Diencephalon (tissue), 1 donor: Measurements from ENCODE around the gene INAFM1. TPM values are rescaled to one million over a fixed set of nuclear protein-coding genes. Genes with fewer than 3 reads are reported as not detected.

Source experiments
- small RNA-seq: library from RNA; depleted of rRNA; stranded (forward); fragments of <200 nt; gene quantifications from one replicate; pipeline ENCODE3, GENCODE V24; 2014
- total RNA-seq: library from RNA; depleted of rRNA; stranded (reverse); fragments of >200 nt; gene quantifications from one replicate; pipeline ENCODE4 v1.2.3, GENCODE V29; 2014

INAFM1 gene
- total RNA-seq = 4.8 TPM

GRCh38 chr19:47274071-47274890 is at the start of gene INAFM1:
INAFM1 (plus strand) TSS chr19:47274885; CDS start chr19:47274920, 35 bp downstream.

GRCh38 chr19:47230921-47231214 is 43.8 kb upstream of the INAFM1 start, which contains the start of gene BBC3:
BBC3 (minus strand) TSS chr19:47231199; CDS start chr19:47228431, 2,768 bp downstream.

GRCh38 chr19:47255879-47256692 is 18.6 kb upstream of the INAFM1 start, which contains the start of gene CCDC9:
CCDC9 (plus strand) TSS chr19:47256525; CDS start chr19:47258401, 1,876 bp downstream.

GRCh38 chr19:47309608-47310007 is 34.9 kb downstream of the INAFM1 start, which contains the start of gene C5AR1:
C5AR1 (plus strand) TSS chr19:47309861; CDS start chr19:47309896, 35 bp downstream.

Small RNAs within 50 kb of the gene (small RNA-seq; reads per million reads assigned to genes)
- not detected for gene MIR3190

Other genes starting within 250 kb of the INAFM1 start
- gene TMEM160, start 226.3 kb upstream of the INAFM1 start, total RNA-seq = 35.3 TPM
- 16.6 TPM for gene ZC3H4, start 161.1 kb upstream of the INAFM1 start, total RNA-seq
- gene SAE1, start 144.1 kb upstream of the INAFM1 start, total RNA-seq = 92.7 TPM
- 6.7 TPM for gene BBC3, start 43.7 kb upstream of the INAFM1 start, total RNA-seq
- gene CCDC9, start 18.4 kb upstream of the INAFM1 start, total RNA-seq = 3.0 TPM
- gene C5AR1, start 35.0 kb downstream of the INAFM1 start, total RNA-seq = 0.46 TPM
- gene C5AR2, start 57.3 kb downstream of the INAFM1 start, total RNA-seq = 0.46 TPM
- 12.5 TPM for gene DHX34, start 74.4 kb downstream of the INAFM1 start, total RNA-seq
- 76.4 TPM for gene MEIS3, start 144.6 kb downstream of the INAFM1 start, total RNA-seq
- gene SLC8A2, start 197.0 kb downstream of the INAFM1 start, total RNA-seq = 58.8 TPM
- 7.2 TPM for gene KPTN, start 209.3 kb downstream of the INAFM1 start, total RNA-seq
- 62.7 TPM for gene NAPA, start 240.2 kb downstream of the INAFM1 start, total RNA-seq